GM21526 (cell line): Measurements from ENCODE around the gene SERPINA10.
"Not testable (repeated sequence)": the region's sequence is repeated elsewhere in the genome, so short reads cannot be mapped to it uniquely, and the experiment has no call there.

ENCODE experiments used
- ATAC-seq: cut with Tn5 transposase; IDR thresholded peaks from one replicate; pipeline ENCODE4 v1.9.1; 2021; ENCODE audit warnings: moderate library complexity; ENCODE audit not compliant: unreplicated experiment, low FRiP score

Gene SERPINA10

DNA sequence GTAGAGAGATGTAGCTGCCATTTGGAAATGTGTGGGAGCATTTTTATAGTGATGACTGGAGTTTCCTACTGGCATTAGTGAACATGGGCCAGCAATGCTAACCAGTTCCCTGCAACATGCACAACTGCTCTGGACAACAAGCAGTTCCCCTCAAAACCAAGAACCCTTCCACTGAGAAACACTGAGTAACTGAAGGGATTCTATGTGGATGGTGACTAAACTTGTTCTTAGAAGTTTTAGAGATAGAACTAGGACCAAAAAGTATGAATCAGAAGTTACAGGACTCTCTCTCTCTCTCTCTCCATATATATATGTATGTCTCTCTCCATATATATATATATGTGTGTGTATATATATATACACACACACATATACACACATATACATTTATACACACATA, 7.9 kb downstream of the SERPINA10 start:
- ATAC-seq: no peak

DNA sequence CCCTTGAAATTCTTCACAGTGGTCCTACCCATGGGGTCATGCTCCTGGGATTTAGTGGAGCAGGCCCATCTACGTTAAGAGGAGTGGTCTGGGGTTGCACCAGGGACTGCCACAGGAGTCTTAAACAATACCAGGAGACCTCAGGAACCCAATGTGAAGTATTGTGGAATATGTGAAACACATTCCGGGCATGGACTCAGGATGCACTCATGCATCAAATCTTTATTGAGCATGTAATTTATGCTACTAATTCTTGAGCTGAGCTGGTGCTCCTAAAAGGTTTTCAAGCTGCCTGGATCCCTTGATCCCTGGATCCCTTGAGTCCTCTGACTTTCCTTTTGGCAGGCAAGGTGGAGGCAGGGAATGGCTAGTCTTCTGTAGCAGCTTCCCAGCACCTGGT, 8.8 kb downstream of the SERPINA10 start:
- ATAC-seq: no peak

- ATAC-seq: no peak
Observed at GRCh38 chr14:94282991-94283723, 9.9 kb downstream of the SERPINA10 start.

- no peak for ATAC-seq
Observed at GRCh38 chr14:94278731-94279130, 14.3 kb downstream of the SERPINA10 start.

DNA sequence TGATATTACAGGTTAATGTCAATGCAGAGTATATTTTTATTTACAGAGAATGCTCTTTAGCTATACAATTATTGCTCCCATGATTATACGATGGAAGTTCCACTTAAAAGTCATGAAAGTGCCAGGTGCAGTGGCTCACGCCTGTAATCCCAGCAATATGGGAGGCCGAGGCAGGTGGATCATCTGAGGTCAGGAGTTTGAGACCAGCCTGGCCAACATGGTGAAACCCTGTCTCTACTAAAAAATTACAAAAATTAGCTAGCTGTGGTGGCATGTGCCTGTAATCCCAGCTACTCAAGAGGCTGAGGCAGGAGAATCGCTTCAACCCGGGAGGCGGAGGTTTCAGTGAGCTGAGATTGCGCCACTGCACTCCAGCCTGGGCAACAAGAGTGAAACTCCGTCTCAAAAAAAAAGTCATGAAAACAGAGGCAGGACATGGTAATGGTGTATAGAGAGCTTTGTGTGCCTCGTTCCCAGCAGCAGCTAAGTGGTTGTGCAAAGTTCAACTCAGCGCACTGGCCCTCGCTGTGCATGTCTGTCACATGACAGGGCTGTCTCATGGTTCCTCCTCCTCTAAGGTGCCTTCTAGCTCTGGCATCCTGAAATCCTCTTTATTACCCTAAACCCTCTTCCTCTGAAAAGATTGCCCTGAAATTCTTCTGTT, 16.0 kb downstream of the SERPINA10 start:
- ATAC-seq: not testable (repeated sequence)

- ATAC-seq: no peak
Observed at GRCh38 chr14:94269156-94269555, 23.9 kb downstream of the SERPINA10 start.

GRCh38 chr14:94268582-94268981, 24.5 kb downstream of the SERPINA10 start:
- not testable (repeated sequence) for ATAC-seq

DNA sequence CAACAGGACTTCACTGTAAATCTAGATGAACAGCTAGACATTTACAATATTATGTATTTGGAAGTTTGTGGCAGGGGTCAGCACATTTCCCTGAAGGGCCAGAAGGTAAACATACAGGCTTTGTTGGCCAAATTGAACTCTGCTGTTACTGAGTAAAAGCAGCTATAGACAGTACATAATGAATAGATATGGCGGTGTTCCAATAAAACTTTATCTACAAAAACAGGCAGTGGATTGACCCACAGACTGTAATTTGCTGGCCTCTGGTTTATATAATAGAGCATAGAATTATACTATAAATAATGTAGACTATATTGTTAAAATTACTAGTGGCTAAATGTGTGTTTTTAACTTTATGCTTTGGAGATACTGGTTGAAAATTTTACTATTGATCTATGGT, 25.7 kb downstream of the SERPINA10 start:
- ATAC-seq: no peak

DNA sequence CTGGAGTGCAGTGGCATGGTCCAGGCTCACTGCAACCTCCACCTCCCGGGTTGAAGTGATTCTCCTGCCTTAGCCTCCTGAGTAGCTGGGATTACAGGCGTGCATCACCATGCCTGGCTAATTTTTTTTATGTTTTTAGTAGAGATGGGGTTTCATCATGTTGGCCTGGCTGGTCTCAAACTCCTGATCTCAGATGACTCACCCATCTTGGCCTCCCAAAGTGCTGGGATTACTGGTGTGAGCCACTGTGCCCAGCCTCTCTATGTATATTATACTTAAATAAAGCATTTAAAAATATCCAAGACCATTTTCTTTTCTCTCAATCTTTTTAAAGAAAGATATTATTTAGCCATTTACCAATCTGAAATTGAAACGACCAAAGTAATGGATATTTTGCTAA, 28.9 kb downstream of the SERPINA10 start:
- not testable (repeated sequence) for ATAC-seq

DNA sequence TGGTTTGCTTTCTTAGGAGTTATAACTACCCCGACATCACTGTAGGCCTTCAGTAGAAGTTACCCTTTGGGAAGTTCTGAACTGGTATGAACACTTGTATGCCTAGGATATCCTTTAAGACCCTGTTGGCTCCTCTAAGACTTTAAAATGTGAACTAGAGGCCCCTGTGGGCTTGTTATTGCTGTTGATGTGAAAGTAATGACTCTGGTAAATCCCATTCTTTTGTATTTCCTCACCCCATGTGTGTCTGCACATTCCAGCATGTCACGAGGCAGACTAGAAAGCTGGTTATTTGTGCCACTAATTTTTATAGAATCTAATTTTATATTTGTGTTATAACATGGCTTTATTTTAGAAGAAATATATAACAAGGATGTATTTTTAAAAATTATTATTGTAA, 48.9 kb downstream of the SERPINA10 start:
- ATAC-seq: no peak

DNA sequence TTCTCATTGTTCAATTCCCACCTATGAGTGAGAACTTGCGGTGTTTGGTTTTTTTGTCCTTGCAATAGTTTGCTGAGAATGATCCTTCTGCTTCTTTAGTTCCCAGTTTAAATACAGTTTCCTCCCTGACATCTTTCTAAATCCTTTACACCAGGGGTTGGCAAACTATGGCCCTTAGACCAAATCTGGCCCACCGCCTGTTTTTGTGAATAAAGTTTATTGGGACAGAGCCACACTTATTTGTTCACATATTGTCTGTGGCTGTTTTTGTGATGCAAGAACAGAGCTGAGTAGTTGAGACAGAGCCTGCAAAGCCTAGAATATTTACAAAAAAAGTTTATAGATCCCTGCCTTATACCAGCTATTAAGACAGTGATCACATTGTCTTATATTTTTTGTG, 53.7 kb downstream of the SERPINA10 start:
- ATAC-seq: no peak

DNA sequence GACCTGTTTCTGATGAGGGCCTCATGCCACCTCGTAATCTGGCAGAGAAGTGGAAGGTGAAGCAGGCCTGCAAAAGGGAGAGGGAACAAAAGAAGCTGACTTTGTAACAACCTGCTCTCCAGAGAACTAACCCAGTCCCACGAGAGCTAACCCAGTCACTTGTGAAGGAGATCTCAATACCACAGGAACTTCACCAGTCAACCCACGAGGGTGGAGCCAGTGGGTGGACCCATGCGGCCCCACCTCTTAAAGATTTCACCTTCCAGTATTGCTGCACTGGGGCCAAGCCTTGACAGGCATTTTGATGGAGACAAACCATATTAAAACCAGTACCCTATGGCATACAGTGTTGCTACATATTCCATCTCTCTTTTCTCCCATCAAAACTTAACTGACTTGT, 55.1 kb downstream of the SERPINA10 start:
- ATAC-seq: no peak

- ATAC-seq: no peak
Observed at GRCh38 chr14:94237046-94237445, 56.0 kb downstream of the SERPINA10 start.
